Activated T-helper 1 cell treated with Interleukin-2 at 50 U/mL for 16 hours (primary cell): ENCODE measurements around the gene SLN.
"Not testable (repeated sequence)": the region's sequence is repeated elsewhere in the genome, so short reads cannot be mapped to it uniquely, and the experiment has no call there.

Source experiments
- DNase-seq: peaks from one replicate; pipeline ENCODE4 v3.0.0-alpha.2; 2020; ENCODE audit warnings: low read depth

Gene SLN

DNA sequence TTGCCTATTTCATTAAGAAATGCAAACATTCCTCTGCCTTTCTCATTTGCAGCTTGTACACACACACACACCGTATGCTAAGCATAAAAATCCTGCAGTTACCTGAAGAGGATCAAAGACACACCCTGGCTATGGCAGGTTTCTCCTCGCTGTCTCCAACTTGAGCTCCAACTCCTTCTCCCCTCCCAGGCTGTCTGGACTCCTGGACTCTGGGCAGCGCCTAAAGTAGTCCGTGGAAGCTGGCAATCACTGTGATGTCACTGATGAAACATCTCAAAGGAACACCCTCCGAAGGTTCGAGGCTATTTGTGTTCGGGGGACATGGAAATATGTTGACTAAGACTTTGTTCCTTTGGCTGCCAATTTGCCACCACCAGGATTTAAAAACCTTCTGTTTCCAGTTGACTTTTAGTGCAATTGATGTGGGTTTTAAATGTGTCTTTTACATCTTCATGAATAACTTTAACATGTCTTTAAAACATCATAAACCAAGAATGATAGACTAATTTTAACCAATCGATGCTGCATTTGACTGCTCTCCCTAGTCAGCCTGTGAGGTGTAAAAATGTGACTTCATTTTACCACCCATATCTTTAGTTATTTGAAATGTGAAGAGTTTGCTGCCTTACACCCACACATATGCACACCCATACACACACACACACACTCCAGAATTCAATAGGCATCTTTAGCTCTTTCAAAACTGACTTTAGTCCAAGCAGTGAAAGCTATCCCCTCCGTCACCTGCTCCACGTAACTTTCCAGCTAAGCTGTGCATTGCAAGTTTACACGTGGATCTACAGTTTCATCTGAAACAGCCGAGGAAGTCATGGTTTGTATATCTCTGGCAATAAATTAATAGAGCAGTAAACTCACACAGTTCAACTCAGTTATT is at the start of gene SLN:
SLN (minus strand) TSS at position 196 of the 895 bp plus-strand sequence.
- DNase-seq: no peak

DNA sequence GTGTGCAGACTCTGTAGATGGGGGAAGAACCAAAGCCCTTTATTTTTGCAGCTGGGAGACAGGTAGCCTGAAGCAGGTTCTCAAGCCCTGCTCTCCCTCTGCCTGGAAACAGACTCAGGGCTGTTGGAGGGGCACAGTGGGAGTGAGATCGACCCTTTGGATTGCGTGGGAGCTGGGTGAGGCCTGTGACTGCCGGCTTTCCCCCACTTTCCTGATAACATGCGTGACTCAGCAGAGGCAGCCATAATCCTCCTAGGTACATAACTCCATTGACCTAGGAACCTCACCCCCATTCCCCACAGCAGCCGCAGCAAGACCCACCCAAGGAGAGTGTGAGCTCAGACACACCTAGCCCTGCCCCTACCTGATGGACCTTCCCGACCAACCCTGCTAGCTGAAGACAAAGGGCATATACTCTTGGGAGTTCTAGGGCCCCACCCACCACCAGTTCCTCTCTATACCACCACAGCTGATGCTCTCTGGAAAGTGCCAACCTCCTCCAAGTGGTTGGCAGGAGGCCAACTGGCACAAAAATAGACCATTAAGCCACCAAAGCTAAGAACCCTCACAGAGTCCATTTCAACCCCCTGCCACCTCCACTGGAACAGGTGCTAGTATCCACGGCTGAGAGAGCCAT is 47.0 kb upstream of the SLN start:
- not testable (repeated sequence) for DNase-seq

DNA sequence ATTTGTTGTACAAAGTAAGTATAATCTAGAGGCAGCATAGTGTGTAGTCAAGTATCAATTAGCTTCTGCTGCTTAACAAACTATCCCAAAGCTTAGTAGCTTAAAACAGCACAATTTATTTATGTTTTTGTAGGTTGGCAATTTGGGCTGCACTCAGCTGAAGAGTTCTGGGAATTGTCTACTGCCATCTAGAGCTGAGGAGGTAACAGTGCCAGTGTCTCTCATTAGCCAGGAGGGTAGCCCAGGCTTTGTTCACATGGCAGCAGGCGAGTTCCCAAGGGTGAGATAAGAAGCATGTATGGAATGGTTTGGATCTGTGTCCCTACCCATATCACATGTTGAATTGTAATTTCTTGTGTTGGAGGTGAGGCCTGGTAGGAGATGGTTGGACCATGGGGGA is 45.8 kb upstream of the SLN start:
- no peak for DNase-seq

DNA sequence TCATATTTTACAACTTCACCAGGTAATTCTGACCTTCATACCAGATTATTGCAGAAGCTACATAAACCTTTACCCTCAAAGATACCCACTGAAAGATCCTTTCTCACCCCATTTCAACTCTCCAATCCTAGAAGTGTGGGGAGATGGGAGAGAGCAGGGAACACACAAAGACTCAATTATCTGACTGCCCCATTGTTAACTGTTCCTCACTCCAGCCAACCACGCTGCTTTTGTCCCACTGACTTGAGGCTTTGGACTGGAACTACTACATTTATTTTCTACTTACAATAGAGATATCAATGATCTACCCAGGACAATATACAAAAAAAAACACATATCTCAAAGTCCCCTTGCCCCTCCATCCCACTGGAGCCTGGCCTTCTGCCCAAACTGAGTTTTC is 44.7 kb upstream of the SLN start:
- no peak for DNase-seq

DNA sequence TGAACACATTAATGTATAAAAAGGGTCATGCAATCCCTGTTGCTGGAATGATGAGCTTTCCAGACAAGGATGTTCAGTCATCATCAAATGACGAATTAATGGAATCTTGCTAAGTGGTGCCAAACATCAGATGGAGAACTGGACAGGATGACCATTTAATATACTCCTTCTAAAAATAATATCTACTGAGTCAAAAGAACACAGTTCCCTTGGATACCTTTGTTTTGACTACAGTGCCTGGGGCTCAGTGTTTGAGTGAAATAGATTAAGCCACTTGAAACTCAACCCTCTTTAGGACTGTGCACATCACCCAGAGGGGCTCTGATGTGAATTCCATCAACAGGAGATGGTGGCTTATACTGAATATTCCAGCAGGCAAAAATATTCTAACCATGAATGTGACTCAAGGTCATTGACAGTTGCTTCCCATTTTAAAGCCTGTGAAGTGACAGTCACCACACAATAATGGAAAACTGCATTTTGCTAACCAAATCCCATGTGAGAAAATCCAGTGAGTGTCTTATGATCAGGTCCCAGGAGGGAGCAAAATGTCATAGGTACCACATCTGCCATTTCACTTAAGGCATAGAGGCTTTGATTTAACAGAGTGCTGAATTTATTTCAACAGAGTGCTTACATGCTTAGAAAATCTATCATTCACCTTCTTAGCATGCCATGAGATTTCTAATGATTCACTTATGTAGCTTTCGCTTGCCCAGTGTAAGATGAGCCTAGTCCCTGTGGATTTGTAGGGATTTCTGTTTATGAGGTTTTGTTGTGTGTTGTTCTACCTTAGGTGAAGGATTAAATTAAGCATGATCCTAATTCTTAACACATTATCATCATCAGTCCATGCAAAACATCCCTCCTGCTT is 41.3 kb upstream of the SLN start:
- DNase-seq: no peak

DNA sequence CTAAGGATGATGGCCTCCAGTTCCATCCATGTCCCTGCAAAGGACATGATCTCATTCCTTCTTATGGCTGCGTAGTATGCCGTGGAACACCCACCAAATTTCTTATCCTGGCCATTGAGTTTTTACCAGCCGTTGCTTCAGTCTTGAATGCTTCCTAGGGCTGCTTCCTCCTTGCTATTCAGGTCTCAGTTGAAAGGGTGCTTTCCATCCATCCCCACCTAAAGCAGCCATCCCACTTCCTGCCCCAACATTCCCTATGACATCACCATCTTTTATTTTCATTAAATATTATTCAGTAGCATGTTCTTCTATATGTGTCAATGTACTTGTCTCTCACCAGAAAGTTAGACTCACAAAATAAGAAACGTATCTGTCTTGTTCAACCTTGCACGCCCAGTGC is 40.7 kb upstream of the SLN start:
- no peak for DNase-seq

DNA sequence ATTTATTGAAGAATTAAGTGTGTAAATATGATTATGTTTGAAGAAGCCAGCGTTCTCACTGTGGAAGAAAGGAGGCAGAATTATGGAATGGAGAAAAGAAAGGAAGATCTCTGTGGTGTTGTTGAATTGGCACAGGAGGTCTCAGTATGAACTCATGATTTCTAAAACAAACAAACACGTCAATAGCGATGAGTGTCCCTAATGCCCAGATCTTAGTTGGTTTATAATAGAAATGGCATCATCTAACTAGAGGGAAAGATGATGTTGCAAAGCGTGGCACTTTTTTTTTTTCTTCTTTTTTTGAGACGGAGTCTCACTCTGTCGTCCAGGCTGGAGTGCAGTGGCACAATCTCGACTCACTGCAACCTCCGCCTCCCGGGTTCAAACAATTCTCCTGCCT is 39.2 kb upstream of the SLN start:
- no peak for DNase-seq

DNA sequence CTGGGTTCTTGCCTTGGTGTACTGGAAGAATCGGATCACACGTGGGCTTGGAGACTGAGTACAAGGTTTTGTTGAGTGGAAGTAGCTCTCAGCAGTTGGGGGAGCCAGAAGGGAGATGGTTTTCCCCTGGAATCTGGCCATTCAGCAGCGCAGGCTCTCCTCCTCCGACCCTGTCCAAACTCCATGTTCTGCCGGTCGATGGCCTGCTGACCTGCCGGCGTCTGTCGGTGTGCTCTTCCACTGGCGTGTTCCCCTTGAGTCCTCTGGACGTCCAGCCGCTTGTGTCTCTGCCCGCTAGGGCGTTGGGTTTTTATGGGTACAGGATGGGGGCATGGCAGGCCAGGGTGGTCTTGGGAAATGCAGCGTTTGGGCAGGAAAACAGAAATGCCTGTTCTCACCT is 38.5 kb upstream of the SLN start:
- no peak for DNase-seq

DNA sequence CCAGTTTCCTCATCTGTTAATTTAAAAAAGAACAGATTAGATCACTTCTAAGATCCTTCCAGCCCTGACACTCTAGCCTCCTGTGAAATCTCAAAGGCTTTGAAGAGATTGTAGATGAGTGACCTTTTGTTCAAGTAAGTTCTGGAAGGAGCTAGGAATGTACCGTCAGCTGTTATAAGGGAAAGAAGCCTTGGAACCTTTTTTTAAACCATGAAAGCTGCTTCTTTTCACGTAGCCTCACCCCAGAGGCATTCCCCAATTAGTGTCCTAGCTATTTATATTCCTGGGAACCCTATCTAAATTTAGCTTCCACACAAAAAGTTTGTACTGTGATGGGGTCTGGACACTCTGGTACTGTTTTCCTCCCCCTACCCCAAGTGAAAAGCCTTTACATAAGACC is 35.8 kb upstream of the SLN start:
- no peak for DNase-seq

DNA sequence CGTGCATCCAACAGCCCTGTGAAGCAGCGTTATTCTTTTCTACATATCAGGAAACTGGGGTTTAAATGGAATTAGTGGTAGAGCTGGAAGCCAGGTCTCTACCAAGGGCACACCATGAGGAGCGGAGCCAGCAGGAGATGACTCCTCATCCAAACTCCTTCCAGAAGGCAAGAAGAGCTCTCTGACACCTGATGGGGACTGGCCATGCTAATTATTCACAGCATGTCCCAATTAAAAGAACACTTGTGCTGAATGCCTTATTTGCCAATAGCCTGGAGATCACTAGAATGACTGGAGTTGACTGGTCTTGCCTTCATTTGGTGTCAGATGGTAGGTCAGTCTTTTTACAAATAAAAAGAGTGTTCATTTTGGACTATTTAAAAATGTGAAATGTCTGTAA is 32.9 kb upstream of the SLN start:
- no peak for DNase-seq

DNA sequence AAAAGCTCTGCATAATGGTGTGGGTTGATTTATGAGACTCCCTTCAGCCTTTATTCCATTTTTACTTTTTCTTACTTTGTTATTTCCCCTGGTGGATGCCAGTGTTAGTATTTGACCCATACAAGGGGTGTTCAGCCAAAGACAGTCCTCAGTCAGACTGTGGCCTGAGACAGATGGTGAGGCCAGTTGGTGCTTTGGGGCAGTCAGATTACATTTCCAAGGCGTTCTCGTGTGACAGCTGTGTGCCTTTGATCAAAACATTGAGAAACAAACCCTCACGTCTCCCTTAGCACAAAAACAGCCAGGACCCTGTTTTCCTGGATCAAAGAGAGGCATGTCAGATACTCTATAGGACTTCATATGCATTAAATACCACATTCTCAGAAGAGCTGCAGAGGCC is 31.3 kb upstream of the SLN start:
- no peak for DNase-seq

DNA sequence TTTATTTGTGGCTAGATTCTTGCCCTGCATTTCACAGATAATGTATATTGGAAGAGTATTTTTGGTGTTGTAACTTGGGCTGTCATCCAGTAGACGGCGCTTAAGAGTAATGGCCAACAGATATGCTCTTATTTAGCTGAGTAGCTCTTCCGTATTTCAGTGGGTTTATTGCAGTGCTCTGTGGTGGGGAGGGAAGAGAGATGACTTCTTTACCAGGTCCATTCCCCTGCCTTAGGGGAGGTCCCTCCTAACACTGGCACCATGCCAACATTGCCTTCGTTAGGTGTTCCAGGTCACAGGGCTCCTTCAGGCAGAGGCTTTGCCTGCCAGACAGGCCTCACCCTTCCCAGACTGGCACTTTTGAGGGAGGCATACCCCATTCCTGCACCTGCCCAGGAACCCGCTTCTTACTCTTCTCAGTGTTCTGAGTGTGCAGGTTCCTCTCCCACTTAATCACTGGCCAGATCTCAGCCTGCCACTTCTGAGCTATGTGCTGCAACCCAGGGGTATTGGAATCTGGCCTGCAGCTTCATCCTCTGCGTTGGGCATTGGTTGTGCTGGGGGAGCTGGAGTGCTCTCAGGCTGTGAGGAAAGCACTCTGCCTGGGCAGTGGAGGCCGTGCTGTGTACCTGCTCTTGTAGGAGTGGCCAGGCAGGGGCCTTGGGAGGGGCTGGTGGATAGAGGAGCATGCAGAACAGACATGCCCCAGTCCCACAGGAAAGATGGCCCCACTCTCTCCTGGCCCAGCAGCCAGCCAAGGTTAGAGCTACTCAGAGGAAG is 29.4 kb upstream of the SLN start:
- DNase-seq: no peak

DNA sequence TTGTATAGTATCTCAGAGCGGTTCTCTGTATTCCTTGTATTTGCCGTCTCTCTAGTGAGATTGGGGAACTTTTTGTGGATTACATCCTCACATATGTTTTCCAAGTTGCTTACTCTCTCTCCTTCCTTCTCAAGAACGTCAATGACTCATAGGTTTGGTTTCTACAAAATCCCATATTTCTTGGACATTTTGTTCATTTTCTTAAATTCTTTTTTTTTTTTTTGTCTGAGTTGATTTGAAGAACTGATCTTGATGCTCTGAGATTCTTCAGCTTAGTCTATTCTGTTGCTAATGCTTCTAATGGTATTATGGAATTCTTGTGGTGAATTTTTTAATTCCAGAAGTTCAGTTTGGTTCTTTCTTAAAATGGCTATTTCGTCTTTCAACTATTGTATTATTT is 28.4 kb upstream of the SLN start:
- DNase-seq: no peak

DNA sequence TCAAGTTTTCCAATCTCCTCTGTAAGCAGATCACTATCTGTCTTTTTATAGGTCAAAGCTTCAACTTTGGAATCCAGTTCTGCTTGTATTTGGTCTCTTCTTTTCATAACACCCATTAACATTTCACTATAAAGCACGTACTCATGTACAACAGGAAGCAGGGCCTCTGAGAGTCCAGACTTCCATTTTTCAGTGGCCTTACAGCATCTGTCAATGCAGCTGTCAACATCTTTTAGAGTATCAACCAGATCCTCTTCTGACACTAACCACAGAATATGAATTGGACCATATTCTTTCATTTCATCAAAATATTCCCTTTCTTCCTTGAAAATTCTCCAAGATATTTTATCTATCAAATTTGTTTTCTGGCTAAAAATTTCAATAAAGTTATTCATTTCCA is 24.7 kb upstream of the SLN start:
- no peak for DNase-seq

DNA sequence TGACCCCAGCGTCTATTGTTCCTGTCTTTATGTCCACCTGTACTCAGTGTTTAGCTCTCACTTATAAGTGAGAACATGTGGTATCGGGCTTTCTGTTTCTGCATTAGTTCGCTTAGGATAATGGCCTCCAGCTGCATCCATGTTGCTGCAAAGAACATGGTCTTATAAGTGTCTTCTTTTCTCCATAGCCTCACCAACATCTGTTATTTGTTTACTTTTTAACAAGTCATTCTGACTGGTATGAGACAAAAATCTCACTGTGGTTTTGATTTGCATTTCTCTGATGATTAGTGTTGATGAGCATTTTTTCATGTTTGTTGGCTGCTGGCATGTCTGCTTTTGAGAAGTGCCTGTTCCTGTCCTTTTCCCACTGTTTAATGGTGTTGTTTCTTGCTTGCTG is 21.7 kb upstream of the SLN start:
- DNase-seq: no peak

DNA sequence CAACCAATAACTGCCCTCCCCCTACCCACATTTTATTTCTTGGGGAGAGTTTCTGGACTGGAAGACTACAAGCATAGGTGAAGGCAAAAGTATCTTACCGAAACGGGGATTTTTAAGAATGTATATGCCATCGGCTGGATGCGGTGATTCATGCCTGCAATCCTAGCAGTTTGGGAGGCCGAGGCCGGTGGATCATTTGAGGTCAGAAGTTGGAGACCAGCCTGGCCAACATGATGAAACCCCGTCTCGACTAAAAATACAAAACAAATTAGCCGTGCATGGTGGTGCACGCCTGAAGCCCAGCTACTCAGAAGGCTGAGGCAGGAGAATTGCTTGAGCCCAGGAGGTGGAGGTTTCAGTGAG is 20.8 kb upstream of the SLN start:
- DNase-seq: no peak

DNA sequence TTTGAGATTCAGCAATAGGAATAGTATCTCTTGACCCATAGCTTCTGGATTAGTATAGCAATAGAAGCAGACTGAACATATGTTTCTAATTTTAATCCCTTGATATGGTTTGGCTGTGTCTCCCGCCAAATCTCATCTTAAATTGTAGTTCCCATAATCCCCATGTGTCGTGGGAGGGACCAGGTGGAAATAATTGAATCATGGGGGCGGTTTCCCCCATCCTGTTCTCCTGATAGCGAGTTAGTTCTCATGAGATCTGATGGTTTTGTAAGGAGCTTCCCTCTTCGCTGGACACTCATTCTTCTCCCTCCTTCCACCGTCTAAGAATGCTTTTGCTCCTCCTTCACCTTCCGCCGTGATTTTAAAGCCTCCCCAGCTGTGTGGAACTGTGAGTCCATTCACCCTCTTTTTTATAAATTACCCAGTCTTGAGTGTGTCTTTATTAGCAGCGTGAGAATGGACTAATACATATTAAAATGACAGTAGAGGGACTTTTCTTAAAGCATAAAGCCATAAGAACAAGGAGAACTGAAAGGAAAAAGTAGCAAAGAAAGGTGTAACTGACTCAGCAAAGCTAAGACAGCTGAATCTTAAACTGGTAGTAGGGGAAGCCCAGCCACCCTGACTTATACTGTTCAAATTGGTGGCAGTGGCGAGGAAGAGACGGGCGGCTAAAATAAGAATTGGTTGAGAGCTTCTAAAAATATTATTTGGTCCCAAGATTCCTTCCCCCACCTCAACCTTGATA is 20.3 kb upstream of the SLN start:
- no peak for DNase-seq

DNA sequence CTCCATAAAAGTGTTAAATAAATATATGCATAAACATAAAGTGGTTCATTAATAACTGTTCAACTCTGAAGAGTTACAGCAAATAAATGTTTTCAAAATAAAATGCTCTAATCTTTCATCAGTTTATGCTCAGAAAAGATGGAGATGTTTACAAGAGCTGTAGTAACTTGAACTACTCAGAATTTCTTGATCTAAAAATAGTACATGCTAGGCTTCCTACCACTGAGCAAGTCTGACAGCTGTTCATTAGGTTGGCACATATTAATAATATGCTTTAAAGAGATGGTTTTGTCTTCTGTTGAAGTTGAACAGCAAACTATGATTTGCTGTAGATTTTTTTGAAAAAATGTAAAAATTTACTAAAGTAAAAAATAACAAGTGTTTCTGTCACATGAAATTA is 10.8 kb upstream of the SLN start:
- DNase-seq: no peak

DNA sequence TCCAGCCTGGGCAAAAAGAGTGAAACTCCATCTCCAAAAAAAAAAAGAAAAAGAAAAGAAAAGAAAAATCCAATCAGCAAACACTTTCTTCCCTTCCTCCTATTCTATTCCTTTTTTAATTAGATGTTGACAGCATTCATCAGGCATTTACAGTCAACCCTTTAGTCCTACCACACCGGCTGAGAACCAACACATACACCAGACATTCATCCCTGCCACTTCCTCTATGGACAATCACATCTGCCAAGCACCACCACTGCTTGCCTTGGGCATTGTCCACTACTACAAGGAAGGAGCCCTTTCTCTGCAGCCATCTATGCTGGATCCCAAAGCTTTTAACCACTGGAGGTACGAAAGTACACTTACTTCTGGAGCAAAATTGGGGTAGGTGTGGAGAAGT is 9.4 kb upstream of the SLN start:
- DNase-seq: no peak

DNA sequence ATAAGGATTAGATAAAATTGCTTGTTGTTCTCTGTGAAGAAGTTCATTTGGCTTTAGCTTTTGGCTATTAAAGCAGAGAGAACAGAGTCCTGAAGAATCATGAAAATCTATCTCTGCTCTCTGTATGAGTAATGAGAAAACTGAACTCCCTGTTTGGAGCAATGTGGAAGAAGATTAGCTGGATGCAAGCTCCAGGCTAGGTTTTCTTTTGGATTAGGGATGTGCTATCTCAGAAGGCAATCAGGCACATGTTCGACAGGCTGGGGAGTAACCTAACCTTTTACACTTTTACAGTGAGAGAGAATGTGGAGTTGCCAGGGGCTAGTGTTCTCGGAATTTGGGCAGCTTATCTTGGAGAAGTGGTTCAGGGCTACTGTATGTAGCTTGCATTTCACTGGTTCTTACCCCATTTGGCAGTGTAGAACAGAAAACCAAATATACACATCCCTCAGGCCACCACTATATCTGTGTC is 8.5 kb upstream of the SLN start:
- DNase-seq: no peak
